Neutrophil (primary cell): ENCODE data around the gene PDCD10.

Source experiments
- H3K27ac ChIP-seq: fragments of 200-600 bp; sonication (generic); 2 replicates; pipeline ENCODE4 v1.5.1; 2016; ENCODE audit warnings: mild to moderate bottlenecking, moderate library complexity
- H3K27me3 ChIP-seq: fragments of 200-600 bp; sonication (generic); 2 replicates; pipeline ENCODE4 v1.6.0; 2016; ENCODE audit warnings: mild to moderate bottlenecking
- H3K36me3 ChIP-seq: fragments of 200-600 bp; sonication (generic); 2 replicates; pipeline ENCODE4 v1.5.1; 2017
- H3K4me1 ChIP-seq, 2 experiments: fragments of 200-600 bp in 1 of 2; sonication (generic) in 1 of 2; 1 replicate in 1 of 2; 2 replicates in 1 of 2; pipeline versions ENCODE4 v1.5.1 to v1.6.1; 2013 to 2016; ENCODE audit warnings: low read depth in 1 of 2, low read length in 1 of 2, mild to moderate bottlenecking in 1 of 2, moderate library complexity in 1 of 2; ENCODE audit not compliant: control insufficient read depth in 1 of 2, insufficient read depth in 1 of 2
- H3K4me3 ChIP-seq, 2 experiments: fragments of 200-600 bp in 1 of 2; sonication (generic) in 1 of 2; 1 replicate in 1 of 2; 2 replicates in 1 of 2; pipeline ENCODE4 v1.5.1; 2013 to 2016; ENCODE audit warnings: low read depth in 1 of 2, low read length in 1 of 2, mild to moderate bottlenecking in 1 of 2, moderate library complexity in 1 of 2
- H3K9me3 ChIP-seq: fragments of 200-600 bp; sonication (generic); 2 replicates; pipeline ENCODE4 v1.5.1; 2016
- TF ChIP-seq, protein P1 (sequence below): fragments of 200-600 bp; sonication (generic); IDR thresholded peaks from 2 replicates; pipeline ENCODE4 v1.5.1; 2016; ENCODE audit warnings: antibody characterized with exemption

PDCD10 gene

DNA sequence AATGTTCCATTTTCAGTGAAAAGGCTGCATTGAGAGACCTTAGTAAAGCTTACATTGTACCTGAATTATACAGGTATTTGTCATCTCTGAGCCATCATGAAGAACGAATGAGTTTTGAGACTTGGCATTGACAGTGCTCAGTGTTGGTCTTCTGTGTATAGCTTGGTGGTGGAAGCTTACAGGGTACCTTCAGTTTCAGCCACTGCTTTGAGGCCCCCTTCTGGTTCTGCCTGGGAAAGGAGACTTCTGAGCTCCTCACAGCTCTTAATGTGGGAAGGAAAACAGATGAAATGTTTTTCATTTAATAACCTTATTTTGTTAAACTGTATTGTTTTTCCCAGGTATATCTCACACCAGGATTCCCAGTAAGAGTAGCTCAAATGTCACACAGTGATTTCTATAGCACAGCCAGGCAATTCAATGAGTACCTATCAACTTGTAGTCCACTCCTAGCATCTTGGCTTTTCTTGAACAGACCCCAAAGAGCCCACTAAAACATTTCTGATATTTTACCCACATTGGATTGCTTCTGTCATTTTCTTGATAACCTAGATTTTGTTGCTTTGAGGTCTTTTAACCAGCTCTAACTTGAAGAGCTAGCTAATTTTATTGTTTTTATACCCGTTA, 6.4 kb upstream of the PDCD10 start:
- Histone ChIP-seq H3K27me3 (no peaks in the 10 kb centered on the region), H3K27ac (no peak overlapping the region), H3K4me3 (no peak overlapping the region), H3K9me3 (no peaks in the 10 kb centered on the region), H3K4me1 (peaks cover 8% of the 10 kb centered on the region in 2 experiments), H3K36me3 (no peaks in the 10 kb centered on the region)
- TF ChIP-seq, protein P1, sequence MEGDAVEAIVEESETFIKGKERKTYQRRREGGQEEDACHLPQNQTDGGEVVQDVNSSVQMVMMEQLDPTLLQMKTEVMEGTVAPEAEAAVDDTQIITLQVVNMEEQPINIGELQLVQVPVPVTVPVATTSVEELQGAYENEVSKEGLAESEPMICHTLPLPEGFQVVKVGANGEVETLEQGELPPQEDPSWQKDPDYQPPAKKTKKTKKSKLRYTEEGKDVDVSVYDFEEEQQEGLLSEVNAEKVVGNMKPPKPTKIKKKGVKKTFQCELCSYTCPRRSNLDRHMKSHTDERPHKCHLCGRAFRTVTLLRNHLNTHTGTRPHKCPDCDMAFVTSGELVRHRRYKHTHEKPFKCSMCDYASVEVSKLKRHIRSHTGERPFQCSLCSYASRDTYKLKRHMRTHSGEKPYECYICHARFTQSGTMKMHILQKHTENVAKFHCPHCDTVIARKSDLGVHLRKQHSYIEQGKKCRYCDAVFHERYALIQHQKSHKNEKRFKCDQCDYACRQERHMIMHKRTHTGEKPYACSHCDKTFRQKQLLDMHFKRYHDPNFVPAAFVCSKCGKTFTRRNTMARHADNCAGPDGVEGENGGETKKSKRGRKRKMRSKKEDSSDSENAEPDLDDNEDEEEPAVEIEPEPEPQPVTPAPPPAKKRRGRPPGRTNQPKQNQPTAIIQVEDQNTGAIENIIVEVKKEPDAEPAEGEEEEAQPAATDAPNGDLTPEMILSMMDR: no peak

DNA sequence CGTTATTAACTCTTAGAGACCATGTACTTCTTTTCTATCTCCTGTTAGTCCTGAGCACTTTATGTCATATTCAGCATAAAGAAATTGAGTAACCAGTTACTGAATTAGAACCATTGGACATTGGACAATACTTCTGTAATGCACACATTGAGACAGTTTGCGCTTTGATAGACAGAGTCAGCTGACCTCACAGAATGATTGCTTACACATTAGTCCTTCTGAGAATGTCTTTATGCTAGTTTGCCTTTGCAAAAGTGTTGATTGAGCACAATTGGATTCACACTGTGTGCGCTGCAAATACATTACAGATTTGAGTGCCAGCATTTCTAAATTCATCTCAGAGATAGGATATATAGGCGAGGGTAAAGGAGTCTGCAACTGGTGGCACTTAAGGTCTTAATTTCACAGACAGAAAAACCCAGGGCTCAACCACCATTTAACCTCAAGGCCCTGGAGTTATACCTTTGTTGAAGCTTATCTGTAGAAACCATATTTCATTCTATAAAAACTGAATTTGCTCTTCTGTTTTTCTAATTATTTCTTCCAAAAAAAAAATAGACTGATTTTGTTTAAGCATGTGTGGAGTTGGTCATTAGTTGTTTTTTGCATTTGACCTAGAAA, 4.6 kb upstream of the PDCD10 start:
- no peaks in the 10 kb centered on the region for H3K9me3 ChIP-seq
- no peak overlapping the region for H3K27ac ChIP-seq
- no peaks in the 10 kb centered on the region for H3K27me3 ChIP-seq
- TF ChIP-seq, protein P1: no peak
- no peaks in the 10 kb centered on the region for H3K36me3 ChIP-seq
- peaks cover 17 to 19% of the 10 kb centered on the region in 2 experiments for H3K4me1 ChIP-seq
- H3K4me3 ChIP-seq: no peak overlapping the region

DNA sequence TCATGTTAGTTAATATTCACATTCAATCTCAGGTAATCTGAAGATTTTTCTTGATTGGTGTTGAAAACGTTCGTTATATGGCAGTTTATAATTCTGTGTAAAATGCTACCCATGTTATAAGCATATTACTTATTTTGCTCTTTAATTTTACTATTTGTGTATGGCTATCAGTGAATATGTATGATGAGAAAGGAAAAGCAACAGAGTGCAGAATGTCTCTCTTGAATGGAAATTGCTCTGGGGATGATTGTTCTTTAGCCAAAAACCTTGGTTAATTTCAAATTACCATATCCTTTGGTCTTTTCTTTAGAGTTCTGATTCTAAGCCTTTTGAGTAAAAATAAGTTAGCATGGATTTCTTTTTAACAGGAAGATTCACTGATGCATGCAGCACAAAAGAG, 3.3 kb upstream of the PDCD10 start:
- no peaks in the 10 kb centered on the region for H3K9me3 ChIP-seq
- TF ChIP-seq, protein P1: no peak
- no peak overlapping the region for H3K27ac ChIP-seq
- H3K4me1 ChIP-seq: peaks cover 25% of the 10 kb centered on the region in 2 experiments
- no peaks in the 10 kb centered on the region for H3K27me3 ChIP-seq
- H3K4me3 ChIP-seq: no peak overlapping the region
- H3K36me3 ChIP-seq: no peaks in the 10 kb centered on the region

DNA sequence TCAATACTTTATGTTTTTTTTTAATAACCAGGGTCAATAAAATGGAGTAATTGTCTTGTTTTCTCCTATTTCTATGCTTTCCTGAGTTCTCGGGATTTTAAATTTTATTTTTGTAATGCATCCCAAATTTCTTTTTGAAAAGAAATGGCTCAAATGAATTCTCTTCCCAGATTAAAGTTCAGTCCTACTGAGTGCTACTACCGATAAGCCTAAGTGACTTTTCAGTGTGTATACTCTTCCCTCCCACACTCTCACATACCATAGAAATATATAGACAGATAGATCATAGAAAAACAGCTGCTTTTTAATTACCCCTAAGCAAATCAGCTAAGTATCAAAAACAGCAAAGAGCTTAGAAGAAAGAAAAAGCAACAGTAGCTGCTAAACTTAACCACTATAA, 2.3 kb upstream of the PDCD10 start:
- H3K27ac ChIP-seq: no peak overlapping the region
- TF ChIP-seq, protein P1: no peak
- no peaks in the 10 kb centered on the region for H3K27me3 ChIP-seq
- H3K9me3 ChIP-seq: no peaks in the 10 kb centered on the region
- no peak overlapping the region for H3K4me3 ChIP-seq
- no peaks in the 10 kb centered on the region for H3K36me3 ChIP-seq
- H3K4me1 ChIP-seq: peaks cover 31 to 34% of the 10 kb centered on the region in 2 experiments

DNA sequence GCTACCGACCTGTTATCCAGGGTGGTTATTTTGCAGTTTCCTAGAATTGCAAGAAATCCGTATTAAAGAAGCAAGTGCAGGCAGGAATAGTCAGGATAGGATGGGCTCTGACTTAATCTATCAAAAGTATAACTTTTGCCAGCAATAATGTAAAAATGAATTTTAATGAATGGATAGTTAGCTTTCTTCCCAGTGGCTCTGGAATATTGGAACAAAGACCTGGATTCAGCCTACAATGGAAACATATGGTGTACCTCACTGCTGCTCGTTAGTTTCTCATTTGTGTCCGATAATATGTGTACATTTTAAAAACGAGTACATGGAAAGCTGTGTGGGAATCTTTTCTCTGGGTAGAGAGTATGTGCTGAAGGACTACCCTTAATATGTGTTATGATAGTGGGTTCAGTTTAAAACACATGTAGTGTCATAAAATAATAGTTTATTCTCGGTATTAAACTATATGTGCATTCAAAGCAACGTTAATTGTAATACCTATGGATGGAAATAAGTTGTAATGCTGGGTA, 1.6 kb upstream of the PDCD10 start:
- TF ChIP-seq, protein P1: no peak
- H3K4me1 ChIP-seq: peaks cover 31 to 34% of the 10 kb centered on the region in 2 experiments
- no peaks in the 10 kb centered on the region for H3K36me3 ChIP-seq
- no peak overlapping the region for H3K4me3 ChIP-seq
- no peaks in the 10 kb centered on the region for H3K9me3 ChIP-seq
- no peaks in the 10 kb centered on the region for H3K27me3 ChIP-seq
- H3K27ac ChIP-seq: no peak overlapping the region
